ENCODE data around the gene MTMR12.

MTMR12 gene

DNA sequence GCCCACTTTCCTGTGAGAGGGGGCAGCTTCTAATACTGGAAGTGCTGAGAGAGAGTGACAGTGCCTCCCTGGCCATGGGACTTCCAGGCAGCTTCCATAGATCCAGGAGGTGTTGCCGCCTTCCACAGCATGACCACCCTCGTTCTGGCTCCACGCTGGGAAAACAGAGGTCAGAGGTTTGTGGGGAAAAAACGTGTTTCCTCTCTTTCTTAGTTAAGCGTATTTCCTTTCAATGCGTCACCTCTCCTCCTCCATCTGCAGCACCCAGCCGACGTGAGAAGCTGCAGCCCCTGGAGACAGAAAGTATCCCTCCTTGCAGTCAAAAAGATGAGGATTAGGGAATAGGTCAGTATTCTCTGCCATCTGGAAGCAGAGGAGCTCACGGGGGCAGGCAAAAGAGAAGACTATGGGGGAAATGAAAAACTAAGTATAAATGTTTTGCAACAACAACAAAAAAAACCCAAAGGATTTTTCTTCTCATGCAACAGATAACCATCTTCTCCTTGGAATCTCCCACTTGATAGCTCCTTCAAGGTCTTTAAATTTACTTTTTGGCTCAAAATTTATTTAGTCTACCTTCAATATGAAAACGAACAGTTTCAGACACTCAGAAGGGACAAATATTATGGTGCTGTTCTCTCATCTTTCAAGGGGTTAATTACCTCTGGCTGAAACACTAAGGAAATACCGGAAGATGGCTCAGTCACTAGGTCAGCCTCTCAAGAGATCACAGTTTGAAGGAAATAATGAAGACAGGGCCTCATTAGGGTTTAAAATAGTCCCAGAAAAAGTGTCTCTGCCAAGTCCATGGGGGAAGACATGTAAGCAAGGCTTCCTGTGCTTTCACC lies 38.0 kb downstream of the MTMR12 start:
- no peak for DNase-seq (ENCODE audit: low read depth)

DNA sequence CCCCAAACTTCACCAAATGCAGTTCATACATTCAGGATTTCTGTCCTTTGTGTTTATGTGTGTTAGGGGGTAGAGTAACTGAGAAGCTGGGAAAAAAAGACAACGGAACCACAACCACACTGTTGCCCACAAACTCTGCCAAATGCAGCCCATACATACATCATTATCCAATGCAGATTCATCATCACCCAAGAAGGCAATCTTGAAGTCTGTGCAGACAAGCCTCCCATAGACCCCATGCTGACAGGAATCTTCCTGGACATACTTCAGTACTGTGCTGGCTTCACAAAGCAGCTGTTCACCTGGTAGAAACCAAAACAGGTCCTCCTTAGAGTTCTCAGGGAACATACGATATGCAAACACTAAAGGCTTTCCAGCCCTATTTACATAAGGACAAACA lies 38.9 kb downstream of the MTMR12 start:
- no peak for DNase-seq (ENCODE audit: low read depth)

DNA sequence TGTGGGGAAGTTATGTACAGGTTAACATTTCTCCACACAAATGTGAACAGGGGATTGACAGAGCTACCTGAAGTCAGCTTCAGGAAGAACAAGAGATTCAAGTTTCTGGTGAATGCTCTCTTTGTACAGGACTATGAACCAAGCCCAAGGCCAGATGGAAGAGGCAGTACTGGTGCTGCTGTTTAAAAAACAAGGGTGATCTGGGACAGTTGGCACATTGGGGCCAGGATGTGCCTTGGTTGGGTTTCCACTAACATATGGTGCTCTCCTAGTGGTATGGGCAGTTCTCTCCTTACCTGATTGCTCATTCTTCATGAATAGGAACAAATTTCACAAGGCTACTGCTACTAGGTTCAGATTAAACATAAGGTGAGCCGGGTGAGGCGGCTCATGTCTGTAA lies 40.0 kb downstream of the MTMR12 start:
- DNase-seq (ENCODE audit: low read depth) = no peak

DNA sequence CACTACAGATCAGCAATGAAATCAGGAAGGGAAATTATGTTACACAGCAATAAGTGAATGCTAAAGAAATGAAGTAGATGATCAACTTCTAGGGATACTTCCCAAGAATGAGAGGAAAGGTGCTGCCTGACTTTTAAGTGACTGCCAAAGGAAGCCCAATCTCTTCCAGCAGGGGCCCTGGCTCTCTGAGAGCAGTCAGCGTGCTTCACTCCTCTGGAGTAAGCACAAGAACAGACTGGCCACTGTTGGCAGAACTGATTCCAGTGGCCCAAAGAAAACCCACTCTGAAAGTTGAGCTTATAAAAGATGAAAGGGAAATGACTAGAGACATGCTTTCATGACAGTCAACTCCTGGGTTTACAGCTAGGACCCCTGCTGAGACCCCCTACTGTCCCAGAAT lies 41.8 kb downstream of the MTMR12 start:
- DNase-seq (ENCODE audit: low read depth) = no peak

DNA sequence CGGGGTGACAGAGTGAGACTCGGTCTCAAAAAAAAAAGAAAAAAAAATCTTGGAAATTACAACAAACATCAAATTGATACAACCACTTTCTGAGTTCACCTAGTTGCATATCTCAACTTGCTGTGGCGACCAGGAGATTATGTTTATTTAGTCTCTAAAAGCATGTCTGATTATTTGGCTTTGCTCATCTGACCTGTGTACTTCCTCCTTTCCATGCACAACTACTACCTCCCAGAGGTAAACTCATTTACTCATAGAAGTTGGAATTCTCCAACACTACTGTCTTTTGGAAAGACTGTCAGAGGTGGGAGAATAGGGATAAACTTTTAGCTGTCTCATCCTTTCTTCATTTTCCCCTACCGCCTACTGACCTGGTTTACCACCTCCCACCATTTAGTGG lies 42.6 kb downstream of the MTMR12 start:
- DNase-seq (ENCODE audit: low read depth) = no peak

DNA sequence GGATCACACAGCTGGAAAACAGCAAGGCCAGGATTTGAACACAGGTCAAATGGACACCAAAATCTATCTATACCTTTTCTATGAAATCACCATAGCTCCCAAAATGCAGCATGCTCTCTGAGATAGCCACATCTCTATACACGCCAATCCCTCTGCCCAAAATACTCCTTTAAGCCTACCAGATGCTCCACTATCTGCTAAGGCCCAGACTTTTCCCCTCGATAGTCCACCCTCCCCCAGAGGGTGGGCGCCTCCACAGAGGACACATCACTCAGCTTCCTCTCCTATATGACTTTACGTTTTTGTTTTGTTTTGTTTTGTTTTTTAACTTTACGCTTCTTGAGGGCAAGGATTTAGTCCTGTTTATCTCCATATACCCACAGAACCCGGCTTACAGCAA lies 46.8 kb downstream of the MTMR12 start:
- no peak for DNase-seq (ENCODE audit: low read depth)

DNA sequence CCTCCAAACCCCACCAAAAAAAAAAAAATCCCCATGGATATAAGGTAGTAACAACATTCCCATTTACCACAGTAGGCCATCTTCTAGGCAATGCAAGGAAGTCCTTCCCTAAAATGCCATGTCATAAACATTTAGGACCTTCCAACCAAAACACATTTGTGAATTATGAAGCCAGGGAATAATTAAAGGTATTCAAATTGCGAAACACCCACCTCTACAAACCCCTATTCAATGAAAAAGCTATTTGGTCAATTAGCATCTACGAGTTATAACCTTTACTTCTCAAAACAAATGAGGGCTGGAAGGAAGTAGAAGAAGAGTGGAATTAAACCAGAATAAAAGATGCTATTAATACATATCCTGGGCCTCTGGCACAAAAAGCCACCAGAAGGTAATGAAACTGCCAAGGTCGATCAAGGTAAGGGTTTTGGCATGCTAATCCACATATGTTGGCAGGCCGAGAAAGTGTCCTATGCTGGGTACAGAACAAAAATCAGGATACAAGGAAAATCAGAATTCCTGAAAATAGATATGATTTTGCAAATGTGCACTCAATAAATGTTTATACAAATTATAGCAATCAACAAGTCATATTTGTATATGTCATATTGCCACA lies 47.7 kb downstream of the MTMR12 start:
- no peak for DNase-seq (ENCODE audit: low read depth)

DNA sequence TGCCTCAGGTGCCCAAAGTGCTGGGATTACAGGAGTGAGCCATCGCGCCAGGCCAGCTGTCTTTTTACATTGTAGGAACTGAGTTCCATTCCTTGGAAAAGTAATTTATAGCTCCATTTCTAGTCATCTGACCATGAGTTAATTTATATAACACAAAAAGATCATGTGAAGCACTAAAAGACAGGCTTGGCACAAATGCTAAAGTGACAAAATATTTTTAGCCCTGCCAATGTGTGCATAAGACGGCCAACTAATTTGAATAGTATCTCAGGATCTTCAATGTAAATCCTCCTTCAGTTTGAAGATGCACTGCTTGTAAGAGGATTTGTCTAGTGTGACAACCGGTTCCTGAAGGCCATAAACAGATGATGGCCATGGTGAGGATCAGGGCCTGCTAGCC lies 49.1 kb downstream of the MTMR12 start:
- DNase-seq (ENCODE audit: low read depth) = no peak

DNA sequence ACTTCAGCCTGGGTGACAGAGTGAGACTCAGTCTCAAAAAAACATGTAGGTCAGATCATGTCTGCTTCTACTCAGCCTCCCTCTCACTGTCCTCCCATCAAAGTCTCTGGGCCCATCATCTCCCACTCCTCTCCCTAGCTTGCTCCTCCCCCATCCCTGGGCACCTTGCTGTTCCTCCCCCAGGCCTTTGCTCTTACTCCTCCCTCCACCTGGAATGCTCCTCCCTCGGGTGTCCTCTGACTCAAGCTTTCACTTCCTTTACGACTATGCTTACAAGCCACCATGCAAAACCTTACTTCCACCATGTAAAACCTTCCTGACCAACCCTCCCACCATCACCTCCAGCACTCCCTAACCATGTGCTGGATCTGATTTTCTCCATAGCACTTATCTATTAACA lies 51.5 kb downstream of the MTMR12 start:
- peak; percentile 10 for DNase-seq (ENCODE audit: low read depth)

DNA sequence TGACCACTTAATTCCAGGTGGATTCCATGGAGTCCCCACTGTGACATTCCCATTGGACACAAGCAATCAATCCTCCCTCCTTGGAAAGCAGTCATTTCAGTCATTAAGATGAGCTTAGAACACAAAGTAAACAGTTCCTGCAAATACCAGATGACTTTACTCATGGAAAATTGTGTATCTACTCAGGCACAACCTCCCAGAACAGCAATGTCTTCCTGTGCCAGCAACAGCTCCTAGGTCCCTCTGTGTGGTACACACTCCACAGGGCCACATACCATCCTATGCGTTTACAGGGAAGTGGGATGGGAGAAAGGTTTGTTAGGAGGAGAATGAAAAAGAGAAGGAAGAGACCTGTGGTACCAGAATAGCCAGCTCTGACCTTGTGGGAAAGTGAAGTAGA lies 53.7 kb downstream of the MTMR12 start:
- DNase-seq (ENCODE audit: low read depth) = no peak

DNA sequence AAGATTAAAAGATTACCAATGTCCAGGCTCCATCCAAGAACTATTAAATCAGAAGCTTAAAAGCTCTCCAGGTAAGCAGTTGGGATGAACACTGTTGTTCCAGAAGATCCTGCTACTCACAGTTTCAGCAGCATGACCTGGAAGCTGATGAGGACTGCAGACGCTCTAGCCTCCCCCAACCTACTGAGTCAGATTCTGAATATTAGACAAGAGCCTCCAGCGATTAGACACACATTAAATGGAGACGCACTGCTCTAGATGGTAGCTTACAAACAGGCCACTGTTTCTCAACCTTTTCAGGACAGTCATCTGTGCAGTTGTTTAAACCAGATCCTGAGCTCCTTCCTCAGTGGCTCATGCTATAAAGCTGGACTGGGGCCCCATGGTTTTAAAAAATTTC lies 54.3 kb downstream of the MTMR12 start:
- DNase-seq (ENCODE audit: low read depth) = no peak

DNA sequence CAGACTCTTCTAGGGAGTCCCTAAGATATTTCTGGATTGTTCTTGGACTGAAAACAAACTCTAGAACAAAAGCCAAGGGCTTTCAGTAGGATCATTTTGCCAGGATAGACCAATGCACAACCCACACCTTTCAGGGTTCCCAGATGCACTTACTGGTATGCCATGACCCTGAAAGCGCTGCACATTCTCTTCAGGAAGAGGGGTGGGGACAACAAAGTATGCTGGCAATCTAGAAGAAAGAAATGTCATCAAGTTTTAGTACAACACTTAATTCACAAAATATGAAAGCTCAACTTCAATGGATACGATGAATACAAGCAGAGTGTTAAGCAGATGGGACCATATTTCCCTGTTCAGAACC lies 57.2 kb downstream of the MTMR12 start:
- no peak for DNase-seq (ENCODE audit: low read depth)

DNA sequence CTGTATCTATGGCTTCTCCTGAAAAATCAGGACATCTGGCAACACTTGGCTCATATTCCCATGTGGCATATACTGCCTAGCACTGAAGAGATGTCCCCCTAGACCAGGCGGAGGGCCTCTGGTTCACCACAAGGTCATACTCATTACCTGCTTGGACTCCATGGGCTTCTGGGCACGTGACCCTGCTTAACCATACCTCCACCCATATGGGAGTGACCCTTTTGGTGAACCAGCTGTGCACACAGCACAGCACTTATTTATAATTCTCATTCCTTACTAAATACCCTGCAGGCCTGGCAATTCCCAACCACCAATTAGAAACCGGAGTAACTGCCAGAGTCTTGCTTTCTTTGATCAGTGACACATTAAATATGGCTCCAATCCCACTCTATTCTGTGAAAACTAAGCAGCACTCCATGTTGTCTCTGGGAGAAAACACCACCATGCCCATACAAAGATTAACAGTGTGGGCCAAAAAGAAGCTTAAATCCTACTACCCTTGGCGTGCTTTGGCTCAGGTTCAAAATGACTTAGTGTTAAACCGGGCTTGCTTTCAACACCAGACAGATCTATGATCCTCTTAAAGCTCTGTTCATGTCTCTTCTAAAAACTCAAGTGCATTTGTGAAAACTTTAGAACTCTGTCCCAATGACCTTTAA lies 57.7 kb downstream of the MTMR12 start:
- no peak for DNase-seq (ENCODE audit: low read depth)

DNA sequence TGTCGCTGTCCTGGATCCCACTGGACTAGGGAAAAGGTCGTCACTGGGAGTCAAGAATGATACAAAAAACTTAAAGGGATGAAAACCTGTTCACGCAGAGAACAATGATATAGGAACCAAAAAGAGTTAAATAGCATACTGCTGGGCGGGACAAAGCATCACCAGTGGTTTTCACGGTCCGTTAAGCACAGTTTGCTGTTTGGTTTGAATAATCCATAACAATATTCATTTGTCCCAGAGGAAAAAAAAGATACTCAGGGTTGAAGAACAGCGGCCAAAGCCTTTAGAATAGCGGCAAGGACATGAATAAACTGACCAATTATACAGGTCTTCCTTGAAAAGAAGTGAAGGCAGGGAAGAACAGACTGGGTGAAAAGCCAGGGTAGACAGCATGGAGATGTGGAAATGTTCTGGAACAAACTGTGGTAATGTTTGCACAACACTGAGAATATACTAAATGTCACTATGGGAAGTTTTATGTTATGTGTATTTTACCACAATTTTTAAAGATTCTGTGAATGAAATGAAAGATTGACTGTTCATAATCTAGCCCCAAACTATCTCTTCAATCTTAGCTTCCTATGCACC lies 60.8 kb downstream of the MTMR12 start:
- no peak for DNase-seq (ENCODE audit: low read depth)

DNA sequence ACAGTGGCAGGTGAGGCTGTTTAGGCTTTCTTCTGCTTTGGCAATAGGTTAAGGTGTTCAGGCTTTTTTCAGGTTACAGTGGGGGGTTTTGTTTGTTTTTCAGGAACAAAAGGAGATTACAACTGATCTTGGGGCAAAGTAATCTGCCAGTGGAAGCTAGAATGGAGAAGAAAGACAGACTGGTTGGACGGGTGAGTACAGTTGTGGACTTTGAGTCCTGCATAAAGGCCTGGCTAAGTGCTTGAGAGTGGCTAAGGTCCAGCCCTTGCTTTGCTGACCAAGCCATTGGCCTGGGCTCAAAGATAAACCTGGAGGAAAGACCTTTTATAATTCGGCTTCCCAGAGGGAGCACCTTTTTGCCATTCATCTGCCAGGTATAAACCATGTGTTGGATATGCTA lies 63.1 kb downstream of the MTMR12 start:
- no peak for DNase-seq (ENCODE audit: low read depth)

DNA sequence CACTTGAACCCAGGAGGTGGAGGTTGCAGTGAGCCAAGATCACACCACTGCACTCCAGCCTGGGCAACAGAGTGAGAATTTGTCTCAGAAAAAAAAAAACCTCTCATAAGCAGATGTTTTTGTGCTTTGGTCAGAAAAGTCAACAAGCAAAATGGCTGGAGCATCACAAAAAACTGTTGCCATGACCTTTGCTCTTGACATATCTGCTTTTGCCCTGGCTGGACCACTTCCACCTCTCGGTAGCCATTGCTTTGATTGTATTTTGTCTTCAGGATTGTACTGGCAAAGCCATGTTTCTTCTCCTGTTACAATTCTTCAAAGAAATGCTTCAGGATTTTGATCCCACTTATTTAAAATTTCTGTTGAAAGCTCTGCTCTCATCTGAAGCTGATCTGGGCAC lies 67.0 kb downstream of the MTMR12 start:
- DNase-seq (ENCODE audit: low read depth) = no peak

DNA sequence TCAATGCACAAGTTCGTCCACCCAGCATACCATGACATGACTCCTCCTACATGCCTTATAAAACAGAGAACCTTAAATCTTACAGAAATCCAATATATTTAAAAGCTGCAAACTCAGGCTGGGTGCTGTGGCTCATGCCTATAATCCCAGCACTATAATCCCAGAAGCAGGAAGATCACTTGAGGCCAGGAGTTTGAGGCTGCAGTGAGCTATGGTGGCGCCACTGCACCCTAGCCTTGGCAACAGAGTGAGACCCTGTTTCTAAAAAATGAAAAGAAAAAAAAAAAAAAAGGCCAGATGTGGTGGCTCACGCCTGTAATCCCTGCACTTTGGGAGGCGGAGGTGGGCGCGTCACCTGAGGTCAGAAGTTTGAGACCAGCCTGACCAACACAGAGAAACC lies 68.7 kb downstream of the MTMR12 start:
- DNase-seq (ENCODE audit: low read depth) = no peak

DNA sequence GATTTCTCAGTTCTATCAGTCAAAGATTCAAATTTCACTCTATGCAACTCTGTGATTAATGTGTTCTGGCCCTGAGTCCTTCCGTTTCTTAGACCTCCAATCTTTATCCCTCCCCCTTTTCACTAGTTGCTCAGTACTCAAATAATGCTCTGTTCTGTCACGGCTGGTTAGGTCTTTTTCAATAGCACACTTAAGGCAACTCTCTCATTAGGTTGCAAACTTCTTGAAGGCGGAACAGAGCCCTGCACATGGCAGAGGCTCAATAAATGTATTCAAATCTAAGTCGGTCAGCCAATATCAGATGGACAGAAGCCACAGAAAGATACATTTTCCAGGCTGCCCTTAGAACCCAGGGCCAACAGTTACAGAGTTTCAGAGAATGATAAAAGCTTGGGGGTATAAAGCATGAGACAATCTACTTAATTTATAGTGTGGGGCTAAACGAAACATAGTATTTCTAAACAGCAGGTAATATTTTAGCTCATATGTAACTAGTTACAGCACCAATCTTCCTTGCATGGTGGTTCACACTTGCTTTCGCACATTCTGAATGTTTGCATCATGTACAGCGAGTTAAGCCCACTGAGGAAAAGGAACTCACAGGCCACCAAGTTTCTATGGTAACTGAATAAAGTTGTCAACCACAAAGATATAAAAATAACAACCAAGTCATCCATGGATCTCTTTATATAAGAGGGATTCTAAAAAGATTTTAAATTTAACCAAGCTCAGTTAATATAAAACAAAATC lies 71.5 kb downstream of the MTMR12 start:
- no peak for DNase-seq (ENCODE audit: low read depth)

DNA sequence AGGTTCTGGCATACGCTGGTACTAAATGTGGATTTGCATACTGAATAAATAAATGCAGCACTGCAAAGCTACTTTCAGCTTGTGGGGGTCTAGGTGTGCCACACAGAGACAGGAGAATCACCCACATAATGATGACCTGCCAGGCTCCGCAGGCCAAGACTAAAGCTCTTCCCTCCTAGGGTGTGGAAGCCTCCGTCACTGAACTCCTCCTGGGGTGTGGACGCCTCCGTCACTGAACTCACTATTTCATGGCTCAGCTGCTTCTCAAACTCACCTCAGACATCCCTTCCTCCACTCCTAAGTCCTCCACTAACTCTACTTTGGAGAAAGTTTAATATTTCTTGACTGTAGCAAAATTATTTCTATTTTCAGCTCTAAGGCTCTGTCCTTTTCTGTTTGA lies 73.4 kb downstream of the MTMR12 start:
- no peak for DNase-seq (ENCODE audit: low read depth)

DNA sequence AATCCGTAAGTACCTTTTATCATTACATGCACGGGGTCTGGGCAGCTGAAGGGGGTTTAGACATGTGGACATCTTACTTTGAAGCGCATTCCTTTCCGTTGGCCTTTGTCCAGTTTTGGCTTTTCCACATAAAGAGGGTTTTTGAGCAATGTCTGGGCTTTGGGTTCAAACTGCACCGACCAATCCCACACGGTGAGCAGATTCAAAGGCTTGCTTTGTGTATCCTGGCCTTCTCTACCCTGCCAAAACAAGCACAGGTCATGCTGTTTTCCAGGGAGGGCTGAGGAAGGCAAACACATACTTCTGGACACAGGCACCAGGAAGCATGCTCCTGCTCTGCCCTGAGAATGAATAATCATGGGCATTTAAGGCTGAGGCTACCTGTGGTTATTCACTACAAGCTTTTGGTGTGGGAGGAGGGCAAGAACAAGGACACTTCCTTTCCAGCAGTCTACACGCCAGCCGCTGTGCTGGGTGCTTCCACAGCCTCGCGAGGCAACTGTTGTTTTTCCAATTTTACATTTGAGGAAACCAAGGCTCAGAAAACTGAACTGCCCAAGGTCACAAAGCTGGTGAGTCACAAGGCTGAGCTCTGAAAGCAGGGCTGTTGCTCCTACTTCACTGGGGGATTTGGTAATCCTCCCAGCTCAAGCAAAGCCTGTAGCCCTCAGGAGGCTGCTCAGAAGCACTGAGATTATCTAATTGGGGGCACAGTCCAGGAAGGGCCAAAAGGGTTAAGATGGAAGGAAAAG lies 78.9 kb downstream of the MTMR12 start:
- DNase-seq (ENCODE audit: low read depth) = peak; percentile 20

DNA sequence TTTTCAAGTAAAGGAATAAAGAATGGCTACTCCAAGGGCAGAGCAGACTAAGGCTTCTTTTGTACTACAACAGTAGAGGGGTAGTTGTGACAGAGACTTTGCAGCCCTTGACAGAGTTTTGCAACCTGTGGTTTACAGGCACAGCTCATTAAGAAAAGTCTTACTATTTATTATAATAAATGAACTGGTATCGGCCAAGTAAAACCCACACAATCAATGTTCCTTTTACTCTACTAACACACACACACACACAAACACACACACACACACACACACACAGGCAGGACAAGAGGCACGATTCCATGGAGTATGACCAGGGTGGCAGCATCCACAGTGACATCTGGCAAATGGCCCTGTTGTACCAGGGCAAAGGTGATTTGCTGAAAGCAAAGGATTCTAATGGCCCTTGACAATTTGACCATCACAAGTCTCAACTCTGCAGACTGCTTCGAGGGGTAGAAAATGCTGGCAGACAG lies 79.5 kb downstream of the MTMR12 start:
- DNase-seq (ENCODE audit: low read depth) = no peak
